Suppressor macrophage treated with lipopolysaccharide for 4 hours (primary cell): ENCODE measurements around the gene TJP3.

Source experiments
- DNase-seq: peaks from one replicate; pipeline ENCODE4 v3.0.0-alpha.2; 2020

TJP3 gene

GRCh38 chr19:3770136-3770999 lies 62.2 kb downstream of the TJP3 start:
- no peak for DNase-seq

GRCh38 chr19:3771000-3771905 lies 63.1 kb downstream of the TJP3 start:
- no peak for DNase-seq

- no peak for DNase-seq
These were observed 63.8 kb downstream of the TJP3 start, which contains the start of gene RAX2 for GRCh38 chr19:3771906-3772455. TSS of gene RAX2 (minus strand) at chr19:3772228. CDS start at chr19:3771742, 486 bp downstream.

- DNase-seq, result no peak
These were observed 65.8 kb downstream of the TJP3 start for GRCh38 chr19:3773814-3774515.

GRCh38 chr19:3774621-3775373 lies 66.6 kb downstream of the TJP3 start:
- no peak for DNase-seq

- DNase-seq, result no peak
These were observed 67.2 kb downstream of the TJP3 start for GRCh38 chr19:3775374-3775711.

GRCh38 chr19:3775831-3776230 lies 67.6 kb downstream of the TJP3 start:
- no peak for DNase-seq

- no peak for DNase-seq
These were observed 68.4 kb downstream of the TJP3 start for GRCh38 chr19:3776479-3777040.

GRCh38 chr19:3778104-3778867 lies 70.1 kb downstream of the TJP3 start:
- DNase-seq, result no peak

- no peak for DNase-seq
These were observed 70.9 kb downstream of the TJP3 start for GRCh38 chr19:3778899-3779723.

GRCh38 chr19:3780786-3781304 lies 72.7 kb downstream of the TJP3 start:
- DNase-seq, result no peak

GRCh38 chr19:3781603-3782002 lies 73.4 kb downstream of the TJP3 start:
- no peak for DNase-seq

GRCh38 chr19:3782330-3782729 lies 74.1 kb downstream of the TJP3 start:
- DNase-seq, result no peak

GRCh38 chr19:3782903-3783302 lies 74.7 kb downstream of the TJP3 start:
- no peak for DNase-seq

GRCh38 chr19:3783660-3784584 lies 75.7 kb downstream of the TJP3 start:
- no peak for DNase-seq

GRCh38 chr19:3784607-3785450 lies 76.6 kb downstream of the TJP3 start:
- peak; percentile 81 for DNase-seq

- DNase-seq, result no peak
These were observed 77.3 kb downstream of the TJP3 start for GRCh38 chr19:3785451-3785937.
